Measurements from ENCODE around the gene KARS1.
A peak's percentile ranks its signal among the peaks of the same experiment; 100 is the strongest.

The KARS1 gene

GRCh38 chr16:75644240-75645012 lies 3.0 kb downstream of the KARS1 start:
- H3K27ac Mint-ChIP-seq, result peak overlapping the region; percentile 41
- H3K36me3 Mint-ChIP-seq (ENCODE audit: low read depth), result peaks cover 55% of the 10 kb centered on the region
- H3K4me3 Mint-ChIP-seq, result peak overlapping the region; percentile 98
- no peaks in the 10 kb centered on the region for H3K27me3 Mint-ChIP-seq (ENCODE audit: low read depth)
- DNase-seq (ENCODE audit: low spot score), result no peak
- no peaks in the 10 kb centered on the region for H3K9me3 Mint-ChIP-seq
- H3K4me1 Mint-ChIP-seq (ENCODE audit: low read depth), result peaks cover 12% of the 10 kb centered on the region

DNA sequence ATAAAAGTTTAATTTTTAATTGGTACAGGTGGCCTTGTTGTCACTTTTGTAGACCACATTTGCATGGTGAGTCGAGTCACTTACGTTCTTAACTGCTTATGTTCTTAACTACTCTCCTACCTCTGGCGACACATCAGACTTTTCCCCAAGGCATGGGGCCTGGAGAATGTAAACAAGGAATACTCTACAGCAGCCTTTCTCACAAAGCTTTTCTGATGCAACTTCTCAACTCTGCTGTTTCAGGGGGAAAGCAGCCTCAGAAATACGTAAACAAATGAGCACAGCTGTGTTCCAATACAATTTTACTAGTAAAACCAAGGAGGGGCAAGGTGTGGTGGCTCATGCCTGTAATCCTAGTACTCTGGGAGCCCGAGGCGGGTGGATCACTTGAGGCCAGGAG lies 6.9 kb downstream of the KARS1 start:
- H3K36me3 Mint-ChIP-seq (ENCODE audit: low read depth), result peaks cover 69% of the 10 kb centered on the region
- no peak for DNase-seq (ENCODE audit: low spot score)
- peaks cover 20% of the 10 kb centered on the region for H3K4me1 Mint-ChIP-seq (ENCODE audit: low read depth)
- no peak overlapping the region for H3K4me3 Mint-ChIP-seq
- no peaks in the 10 kb centered on the region for H3K9me3 Mint-ChIP-seq
- H3K27me3 Mint-ChIP-seq (ENCODE audit: low read depth), result no peaks in the 10 kb centered on the region
- H3K27ac Mint-ChIP-seq, result no peak overlapping the region

GRCh38 chr16:75635036-75635435 lies 12.4 kb downstream of the KARS1 start:
- no peak overlapping the region for H3K27ac Mint-ChIP-seq
- peaks cover 75% of the 10 kb centered on the region for H3K36me3 Mint-ChIP-seq (ENCODE audit: low read depth)
- H3K4me3 Mint-ChIP-seq, result no peak overlapping the region
- no peak for DNase-seq (ENCODE audit: low spot score)
- H3K9me3 Mint-ChIP-seq, result no peaks in the 10 kb centered on the region
- H3K4me1 Mint-ChIP-seq (ENCODE audit: low read depth), result peaks cover 8% of the 10 kb centered on the region
- no peaks in the 10 kb centered on the region for H3K27me3 Mint-ChIP-seq (ENCODE audit: low read depth)

GRCh38 chr16:75632857-75633256 lies 14.6 kb downstream of the KARS1 start:
- Mint-ChIP-seq H3K27me3 (ENCODE audit: low read depth) (no peaks in the 10 kb centered on the region), H3K27ac (no peak overlapping the region), H3K9me3 (no peaks in the 10 kb centered on the region), H3K4me3 (no peak overlapping the region), H3K4me1 (ENCODE audit: low read depth) (peaks cover 15% of the 10 kb centered on the region), H3K36me3 (ENCODE audit: low read depth) (peaks cover 81% of the 10 kb centered on the region)
- no peak for DNase-seq (ENCODE audit: low spot score)

DNA sequence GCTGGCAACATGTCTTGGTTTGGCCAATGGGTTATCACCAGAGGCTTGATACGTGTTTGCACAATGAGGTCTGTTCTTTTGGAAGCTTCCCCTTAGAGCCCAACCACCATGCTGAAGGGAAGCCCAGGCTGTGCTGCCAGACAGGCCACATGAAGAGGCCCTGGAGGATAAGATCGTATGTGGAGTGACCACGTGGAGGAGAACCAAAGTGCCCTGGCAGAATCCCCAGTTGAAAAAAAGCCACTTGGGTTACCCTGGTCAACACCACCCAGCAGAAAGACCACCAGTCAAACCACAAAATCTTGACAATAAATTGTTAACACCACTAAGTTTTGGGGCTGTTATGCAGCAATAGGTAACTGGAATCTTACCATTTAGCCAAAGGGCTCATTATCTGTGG lies 17.4 kb downstream of the KARS1 start:
- H3K4me1 Mint-ChIP-seq (ENCODE audit: low read depth), result peaks cover 24% of the 10 kb centered on the region
- no peak for DNase-seq (ENCODE audit: low spot score)
- no peaks in the 10 kb centered on the region for H3K9me3 Mint-ChIP-seq
- H3K27me3 Mint-ChIP-seq (ENCODE audit: low read depth), result no peaks in the 10 kb centered on the region
- no peak overlapping the region for H3K27ac Mint-ChIP-seq
- H3K4me3 Mint-ChIP-seq, result no peak overlapping the region
- peaks cover 83% of the 10 kb centered on the region for H3K36me3 Mint-ChIP-seq (ENCODE audit: low read depth)

DNA sequence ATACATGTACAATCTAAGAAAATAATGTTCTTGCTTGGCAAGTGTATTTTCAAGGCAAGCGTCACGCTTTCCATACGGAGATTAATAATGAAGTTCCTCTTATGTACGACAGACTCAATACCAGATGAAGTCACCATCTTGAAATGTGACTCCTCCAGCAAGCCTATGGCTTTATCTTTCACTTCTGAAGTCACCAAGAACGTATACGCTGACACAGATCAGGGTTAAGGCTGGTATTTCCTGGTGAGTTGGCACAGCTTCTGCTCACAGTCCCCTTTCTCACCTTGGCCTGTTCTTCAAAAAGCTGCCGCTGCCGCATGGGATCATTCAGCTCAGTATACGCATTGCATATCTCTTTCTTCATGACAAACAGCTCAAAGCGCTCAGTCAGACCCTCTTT lies 18.3 kb downstream of the KARS1 start:
- no peaks in the 10 kb centered on the region for H3K9me3 Mint-ChIP-seq
- peak overlapping the region; percentile 68 for H3K27ac Mint-ChIP-seq
- H3K4me1 Mint-ChIP-seq (ENCODE audit: low read depth), result peaks cover 24% of the 10 kb centered on the region

DNA sequence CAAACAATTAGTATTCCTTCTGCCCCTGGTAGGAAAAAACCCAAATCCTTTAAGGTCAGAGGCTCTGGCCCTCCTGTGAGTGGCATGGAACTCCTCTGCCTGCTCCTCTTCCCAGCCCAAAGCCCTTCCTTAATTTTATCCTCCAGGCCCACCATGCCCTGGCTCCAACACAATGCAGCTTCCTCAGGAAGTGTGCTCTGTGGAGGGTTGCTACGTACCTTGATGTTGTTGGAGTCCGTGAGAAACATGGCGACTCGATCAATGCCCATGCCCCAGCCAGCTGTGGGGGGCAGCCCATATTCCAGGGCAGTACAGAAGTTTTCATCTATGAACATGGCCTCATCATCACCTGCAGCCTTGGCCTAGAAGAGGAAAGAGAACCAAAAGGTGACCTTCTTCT lies 19.1 kb downstream of the KARS1 start:
- H3K27ac Mint-ChIP-seq, result peak overlapping the region; percentile 76
- H3K9me3 Mint-ChIP-seq, result no peaks in the 10 kb centered on the region
- H3K4me1 Mint-ChIP-seq (ENCODE audit: low read depth), result peaks cover 24% of the 10 kb centered on the region
- DNase-seq (ENCODE audit: low spot score), result no peak
- H3K27me3 Mint-ChIP-seq (ENCODE audit: low read depth), result no peaks in the 10 kb centered on the region
- peak overlapping the region; percentile 47 for H3K4me3 Mint-ChIP-seq
- peaks cover 80% of the 10 kb centered on the region for H3K36me3 Mint-ChIP-seq (ENCODE audit: low read depth)

More for the DNA sequence above, 18.3 kb downstream of the KARS1 start:
- DNase-seq (ENCODE audit: low spot score), result no peak
- H3K27me3 Mint-ChIP-seq (ENCODE audit: low read depth), result no peaks in the 10 kb centered on the region
- peaks cover 86% of the 10 kb centered on the region for H3K36me3 Mint-ChIP-seq (ENCODE audit: low read depth)
- H3K4me3 Mint-ChIP-seq, result no peak overlapping the region

- Mint-ChIP-seq H3K27ac (peak overlapping the region; percentile 76), H3K4me1 (ENCODE audit: low read depth) (peaks cover 24% of the 10 kb centered on the region), H3K9me3 (no peaks in the 10 kb centered on the region), H3K36me3 (ENCODE audit: low read depth) (peaks cover 76% of the 10 kb centered on the region), H3K4me3 (peak overlapping the region; percentile 47), H3K27me3 (ENCODE audit: low read depth) (no peaks in the 10 kb centered on the region)
- no peak for DNase-seq (ENCODE audit: low spot score)
Observed at GRCh38 chr16:75627851-75628250, 19.6 kb downstream of the KARS1 start.

DNA sequence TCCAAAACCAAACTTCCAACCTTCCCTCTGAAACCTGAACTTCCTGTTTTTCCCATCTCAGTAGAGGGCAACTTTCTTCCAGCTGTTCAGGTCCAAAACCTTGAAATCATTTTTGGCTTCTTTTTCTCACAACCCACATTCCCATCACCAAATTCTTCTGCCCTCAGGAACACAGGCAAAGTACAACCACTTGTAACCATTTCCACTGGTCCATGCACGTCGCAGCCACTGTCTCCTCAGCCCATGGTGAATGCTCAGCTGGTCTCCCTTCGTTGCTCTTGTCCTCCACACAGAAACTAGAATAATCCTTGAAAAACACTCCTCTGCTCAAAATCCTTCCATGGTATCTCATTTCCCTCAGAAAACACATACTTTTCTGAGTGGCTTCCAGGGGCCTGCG lies 20.7 kb downstream of the KARS1 start:
- Mint-ChIP-seq H3K36me3 (ENCODE audit: low read depth) (peaks cover 70% of the 10 kb centered on the region), H3K27ac (peak overlapping the region; percentile 76), H3K4me1 (ENCODE audit: low read depth) (peaks cover 31% of the 10 kb centered on the region), H3K27me3 (ENCODE audit: low read depth) (no peaks in the 10 kb centered on the region), H3K9me3 (no peaks in the 10 kb centered on the region), H3K4me3 (peak overlapping the region; percentile 0)
- no peak for DNase-seq (ENCODE audit: low spot score)

DNA sequence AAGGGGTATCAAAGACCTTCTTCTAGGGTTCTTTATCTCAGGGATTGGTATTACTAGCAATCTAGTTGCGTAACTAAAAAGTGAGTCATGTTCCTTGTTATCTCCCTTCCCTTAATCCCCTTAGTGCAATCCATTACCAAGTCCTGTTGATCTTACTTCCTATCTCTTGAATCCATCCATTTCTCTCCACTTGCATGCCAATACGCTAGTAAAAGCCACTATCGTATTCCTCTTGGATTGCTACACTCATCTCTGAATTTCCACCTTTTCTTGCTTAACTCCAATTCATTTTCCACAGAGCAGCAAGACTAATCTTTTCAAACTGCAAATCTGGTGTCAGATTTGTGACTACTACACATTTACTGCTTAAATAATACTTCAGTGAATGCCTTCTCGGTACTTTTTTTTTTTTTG lies 22.5 kb downstream of the KARS1 start:
- DNase-seq (ENCODE audit: low spot score), result no peak
- H3K27me3 Mint-ChIP-seq (ENCODE audit: low read depth), result no peaks in the 10 kb centered on the region
- peaks cover 40% of the 10 kb centered on the region for H3K4me1 Mint-ChIP-seq (ENCODE audit: low read depth)
- H3K9me3 Mint-ChIP-seq, result no peaks in the 10 kb centered on the region
- no peak overlapping the region for H3K27ac Mint-ChIP-seq
- H3K36me3 Mint-ChIP-seq (ENCODE audit: low read depth), result peaks cover 64% of the 10 kb centered on the region
- no peak overlapping the region for H3K4me3 Mint-ChIP-seq

DNA sequence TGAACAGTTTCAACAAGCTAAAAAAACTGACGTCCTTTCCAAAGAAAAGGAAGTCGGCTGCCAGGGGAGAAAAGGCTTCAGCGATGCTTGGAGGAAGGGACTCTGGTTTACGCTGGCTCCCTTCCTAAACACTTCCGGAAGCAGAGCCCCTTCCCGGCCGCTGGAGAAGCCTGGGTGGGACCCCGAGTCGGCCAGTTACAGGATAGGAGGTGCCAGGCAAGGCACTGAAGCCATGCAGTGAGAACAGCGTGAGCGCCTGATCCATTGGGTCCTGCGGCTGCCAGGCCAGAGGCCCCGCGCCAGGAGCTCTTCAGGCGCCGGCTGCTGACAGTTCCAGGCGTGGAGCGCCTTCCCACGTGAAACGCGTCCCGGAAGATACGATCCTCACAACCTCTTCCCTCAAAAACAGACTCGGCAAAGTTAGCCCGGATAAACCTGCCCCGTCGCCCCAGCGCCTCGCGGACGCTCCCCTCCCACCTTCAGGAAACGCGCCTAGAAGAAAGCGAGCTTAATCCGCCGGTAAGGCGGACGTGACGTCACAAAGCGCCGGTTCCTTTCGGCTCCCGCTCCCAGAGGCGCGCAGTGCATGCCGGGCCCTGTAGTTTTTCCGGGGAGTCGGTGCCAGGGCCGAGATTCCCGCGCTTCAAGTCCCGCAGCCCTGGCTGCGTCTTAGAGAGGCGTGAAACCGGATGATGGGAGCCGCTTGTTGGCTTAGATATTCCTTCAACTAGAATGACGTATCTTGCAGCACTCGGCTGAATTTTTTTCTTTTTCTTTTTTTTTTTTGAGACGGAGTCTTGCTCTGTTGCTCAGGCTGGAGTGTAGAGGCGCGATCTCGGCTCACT lies 24.5 kb downstream of the KARS1 start, which contains the start of gene ADAT1:
Gene ADAT1 (minus strand): TSS at position 521 of the 845 bp plus-strand sequence. CDS start 2,482 bp downstream, outside the sequence.
- no peaks in the 10 kb centered on the region for H3K27me3 Mint-ChIP-seq (ENCODE audit: low read depth)
- peak; percentile 98 for DNase-seq (ENCODE audit: low spot score)
- H3K36me3 Mint-ChIP-seq (ENCODE audit: low read depth), result peaks cover 57% of the 10 kb centered on the region
- H3K4me3 Mint-ChIP-seq, result peak within 1 kb of the TSS; percentile 97
- no peaks in the 10 kb centered on the region for H3K9me3 Mint-ChIP-seq
- H3K4me1 Mint-ChIP-seq (ENCODE audit: low read depth), result peaks cover 31% of the 10 kb centered on the region
- H3K27ac Mint-ChIP-seq, result peak within 1 kb of the TSS; percentile 98

DNA sequence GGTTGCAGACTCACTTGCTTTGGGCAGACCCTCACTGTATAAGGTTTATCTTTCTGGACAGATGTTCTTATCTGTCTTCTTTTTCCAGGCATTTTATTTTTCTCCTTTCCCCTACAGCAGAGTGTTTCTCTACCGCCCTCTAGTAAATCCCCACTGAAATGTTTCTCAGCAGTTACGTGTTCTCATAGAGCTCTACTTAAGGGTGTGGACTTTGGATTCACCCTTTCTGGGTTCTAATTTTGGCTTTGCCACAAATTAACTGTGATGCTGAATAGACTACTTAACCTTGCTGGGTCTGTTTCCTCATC lies 26.3 kb downstream of the KARS1 start:
- Mint-ChIP-seq H3K4me1 (ENCODE audit: low read depth) (peaks cover 26% of the 10 kb centered on the region), H3K27me3 (ENCODE audit: low read depth) (no peaks in the 10 kb centered on the region), H3K9me3 (no peaks in the 10 kb centered on the region), H3K4me3 (peak overlapping the region; percentile 97), H3K36me3 (ENCODE audit: low read depth) (peaks cover 46% of the 10 kb centered on the region), H3K27ac (peak overlapping the region; percentile 39)
- DNase-seq (ENCODE audit: low spot score), result no peak

- no peaks in the 10 kb centered on the region for H3K27me3 Mint-ChIP-seq (ENCODE audit: low read depth)
- no peak for DNase-seq (ENCODE audit: low spot score)
- H3K9me3 Mint-ChIP-seq, result no peaks in the 10 kb centered on the region
- peaks cover 44% of the 10 kb centered on the region for H3K36me3 Mint-ChIP-seq (ENCODE audit: low read depth)
- H3K4me3 Mint-ChIP-seq, result no peak overlapping the region
- peak overlapping the region; percentile 39 for H3K27ac Mint-ChIP-seq
- H3K4me1 Mint-ChIP-seq (ENCODE audit: low read depth), result peaks cover 26% of the 10 kb centered on the region
Observed at GRCh38 chr16:75620326-75621169, 26.9 kb downstream of the KARS1 start.
